Non-pigmented ciliary epithelial cell (primary cell): ENCODE data around the gene TRIM8.
A peak's percentile ranks its signal among the peaks of the same experiment; 100 is the strongest.

ENCODE experiments used
- DNase-seq: peaks from one replicate; pipeline ENCODE4 v3.0.0-alpha.2; 2010; ENCODE audit warnings: low read depth

The TRIM8 gene

DNA sequence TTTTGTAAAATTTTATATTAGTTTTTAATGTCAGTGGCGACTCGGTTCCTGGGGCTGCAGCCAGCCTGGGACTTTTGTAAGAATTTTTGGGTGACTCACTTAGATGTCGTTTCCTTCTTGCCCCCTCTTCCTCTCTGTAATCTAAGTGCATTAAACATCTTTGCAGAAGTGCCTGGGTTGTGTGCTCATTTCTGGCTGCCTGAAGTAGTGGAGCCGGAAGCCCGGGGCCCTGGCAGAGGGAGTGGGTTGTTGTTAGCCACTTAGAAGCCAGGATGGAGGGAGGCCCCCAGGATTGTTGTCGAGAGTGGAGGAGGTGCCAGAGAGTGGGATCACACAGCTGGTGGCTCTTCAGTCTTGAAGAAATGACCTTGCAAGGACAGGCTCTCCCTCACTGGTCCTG, 11.0 kb upstream of the TRIM8 start:
- no peak for DNase-seq

DNA sequence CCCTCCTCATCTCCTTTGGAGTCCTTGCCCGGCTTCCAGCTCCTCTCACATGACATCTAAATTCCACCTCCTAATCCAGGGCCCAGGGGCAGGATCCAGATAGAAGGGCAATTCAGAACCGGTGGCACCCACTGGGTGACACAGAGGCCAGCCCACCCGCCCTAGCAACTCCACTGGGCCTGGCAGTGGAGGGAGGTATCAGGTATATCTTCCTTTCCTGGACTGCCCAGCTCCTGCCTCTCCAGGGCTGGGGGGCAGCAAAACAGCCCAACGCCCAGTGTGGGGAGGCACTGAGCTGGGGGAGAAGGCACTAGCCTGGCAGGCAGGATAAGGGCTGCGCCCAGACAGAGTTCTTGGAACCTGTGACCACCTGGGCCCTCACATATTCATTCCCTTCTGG, 10.4 kb upstream of the TRIM8 start:
- DNase-seq, result no peak

DNA sequence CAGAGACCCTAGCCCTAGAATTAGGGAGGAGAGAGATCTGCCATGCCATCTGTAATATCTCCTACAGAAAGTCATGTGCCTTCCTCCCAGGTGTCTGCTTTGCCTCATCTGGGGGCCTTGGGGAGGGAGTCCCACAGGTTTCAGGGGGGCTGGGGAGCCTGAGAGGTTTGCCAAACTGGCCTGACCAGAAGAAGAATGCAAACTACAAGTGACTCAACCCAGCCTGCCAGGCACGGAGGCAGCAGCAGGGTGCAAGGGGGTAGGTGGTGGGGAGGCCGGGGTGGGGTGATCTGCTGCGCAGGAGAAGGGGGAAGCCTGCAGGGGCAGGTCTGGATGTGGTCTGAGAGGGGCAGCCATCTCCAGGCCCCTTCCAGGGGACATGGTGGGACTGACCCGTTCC, 9.6 kb upstream of the TRIM8 start:
- no peak for DNase-seq

DNA sequence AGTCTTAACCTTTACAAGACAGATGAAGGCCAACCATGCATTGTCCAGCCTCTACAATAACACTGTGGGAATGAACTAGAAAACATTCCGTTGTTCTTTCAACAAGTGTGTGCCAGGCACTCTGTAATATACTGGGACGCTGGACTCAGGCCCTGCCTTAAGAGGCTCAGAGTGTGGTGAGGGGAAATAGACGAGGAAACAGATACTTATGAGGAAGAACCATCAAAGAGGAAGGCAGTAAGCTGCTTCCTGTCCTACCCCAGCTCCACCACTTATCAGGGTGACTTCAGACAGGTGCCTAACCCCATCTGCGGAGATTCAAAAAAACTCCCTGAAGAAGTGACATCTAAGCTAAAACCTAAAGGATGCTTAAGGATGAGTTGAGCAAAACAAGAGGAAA, 8.9 kb upstream of the TRIM8 start:
- no peak for DNase-seq

DNA sequence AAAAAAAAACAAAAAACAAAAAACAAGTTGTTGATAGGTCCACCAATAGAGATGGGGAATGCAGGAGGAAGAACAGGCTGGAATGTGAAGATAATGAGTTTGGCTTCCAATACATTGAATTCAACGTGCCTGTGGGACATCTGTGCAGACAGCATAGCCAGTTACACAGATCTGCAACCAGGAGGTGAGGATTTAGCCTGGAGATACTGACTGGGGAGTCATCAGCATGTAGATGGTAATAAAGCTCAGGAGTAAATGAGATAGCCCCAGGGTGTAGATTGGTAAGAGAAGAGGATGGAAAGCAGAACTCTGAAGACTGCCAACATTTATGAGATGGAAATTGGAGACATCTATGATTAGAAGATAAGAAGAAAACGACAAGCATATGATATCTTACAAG, 4.7 kb upstream of the TRIM8 start:
- DNase-seq, result no peak

GRCh38 chr10:102641402-102641801, 2.9 kb upstream of the TRIM8 start:
- no peak for DNase-seq

GRCh38 chr10:102641880-102642735, 2.2 kb upstream of the TRIM8 start:
- DNase-seq, result peak; percentile 87

GRCh38 chr10:102642736-102643335, 1.4 kb upstream of the TRIM8 start:
- DNase-seq, result no peak

GRCh38 chr10:102643336-102644065, 778 bp upstream of the TRIM8 start:
- no peak for DNase-seq

GRCh38 chr10:102644646-102645387, 538 bp downstream of the TRIM8 start:
- DNase-seq, result no peak

DNA sequence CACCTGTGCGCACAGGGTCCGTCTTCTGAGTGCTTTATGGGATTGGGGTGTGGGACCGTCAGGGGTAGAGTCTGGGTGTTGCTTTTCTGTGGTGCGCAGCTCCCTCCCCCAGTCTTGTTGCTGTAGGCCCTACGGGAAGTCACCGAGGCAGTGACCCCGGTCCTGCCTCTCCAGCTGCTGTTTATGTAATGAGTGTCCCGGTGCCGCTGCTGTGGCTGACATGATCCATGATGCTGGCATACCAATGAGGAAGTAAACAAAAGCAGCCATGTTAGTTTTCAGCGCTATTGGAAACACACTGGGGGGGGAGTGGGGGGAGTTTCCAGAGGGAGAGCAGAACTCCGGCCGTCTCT, 1.1 kb downstream of the TRIM8 start:
- no peak for DNase-seq

- peak; percentile 80 for DNase-seq
Measured at GRCh38 chr10:102645741-102646609, 1.7 kb downstream of the TRIM8 start.

DNA sequence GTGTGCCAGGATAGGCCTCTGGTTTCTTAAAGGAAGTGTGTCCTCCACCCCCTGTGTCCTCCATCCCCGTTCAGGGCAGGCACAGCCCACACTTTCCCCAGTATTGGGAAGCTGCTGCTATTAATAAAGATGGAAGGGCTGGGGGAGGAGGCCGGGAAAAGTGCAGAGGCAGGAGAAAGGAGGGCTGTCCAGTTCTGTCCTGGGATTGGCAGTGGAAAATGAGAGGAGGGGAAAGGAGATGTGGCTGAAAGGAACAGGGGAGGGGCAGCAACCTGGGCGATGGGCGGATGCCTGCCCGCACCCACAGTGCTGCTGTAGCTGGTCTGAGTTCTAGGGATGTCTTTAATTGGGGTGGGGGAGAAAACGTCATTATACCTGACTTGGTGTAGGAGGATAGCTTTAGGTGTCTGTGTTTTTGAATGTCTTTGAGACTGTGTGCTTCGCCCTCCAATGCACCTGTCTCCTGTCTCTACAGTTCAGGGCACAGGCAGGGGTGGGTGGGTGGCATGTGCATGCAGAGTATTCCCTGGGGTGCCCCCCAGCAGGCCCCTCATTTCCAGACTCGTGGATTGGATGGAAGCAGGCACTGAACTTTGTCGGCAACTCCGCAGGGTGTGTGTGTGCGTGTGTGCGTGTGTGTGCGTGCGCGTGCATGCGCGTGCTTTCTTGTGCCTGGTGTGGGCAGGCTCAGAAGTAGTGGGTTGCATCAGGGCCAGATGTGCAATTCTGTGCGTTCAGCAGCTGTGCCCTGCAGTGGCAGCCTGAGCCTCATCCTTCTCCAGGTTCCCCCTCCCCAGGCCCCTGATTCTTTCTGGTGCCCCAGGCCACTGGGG, 2.5 kb downstream of the TRIM8 start:
- no peak for DNase-seq

DNA sequence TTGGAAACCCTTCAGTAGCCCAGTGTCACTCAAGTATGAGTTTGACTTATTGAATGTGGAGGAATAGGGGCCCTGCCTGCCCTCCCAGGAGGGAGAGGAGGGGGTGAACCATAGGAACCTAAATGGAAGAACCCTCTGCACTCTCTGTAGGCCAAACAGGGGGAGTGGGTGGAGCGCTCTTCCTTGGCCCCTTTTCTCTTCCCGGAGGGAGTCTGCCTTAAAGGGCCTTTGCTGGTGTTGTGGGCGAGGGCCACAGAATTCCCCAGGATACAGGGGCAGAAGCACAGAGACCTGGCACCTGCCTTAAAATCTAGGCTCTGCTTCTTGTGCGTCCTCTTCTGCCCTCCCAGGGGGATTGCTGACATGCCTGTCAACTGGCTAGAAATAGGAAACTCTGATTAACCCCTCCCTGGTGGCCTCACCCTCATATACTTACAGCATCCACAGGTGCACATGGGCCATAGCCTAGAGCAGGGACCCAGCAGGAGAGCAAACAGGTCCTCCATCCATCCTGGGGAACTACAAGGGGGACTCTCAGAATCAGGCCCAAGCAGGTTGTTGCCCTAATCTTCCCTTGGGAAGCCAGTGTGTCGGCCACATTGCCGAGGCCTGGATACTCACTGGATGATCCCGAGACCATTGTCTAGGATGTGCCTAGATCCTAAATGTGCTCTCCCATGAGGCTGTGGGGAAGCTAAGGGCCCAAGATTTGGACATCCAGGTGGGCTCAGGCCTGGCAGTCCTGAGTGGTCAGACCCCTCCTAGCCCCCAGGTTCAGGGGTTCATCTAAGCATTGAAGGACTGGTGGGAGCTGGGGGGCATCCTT, 3.4 kb downstream of the TRIM8 start:
- no peak for DNase-seq

GRCh38 chr10:102648269-102648888, 4.1 kb downstream of the TRIM8 start:
- DNase-seq, result no peak

DNA sequence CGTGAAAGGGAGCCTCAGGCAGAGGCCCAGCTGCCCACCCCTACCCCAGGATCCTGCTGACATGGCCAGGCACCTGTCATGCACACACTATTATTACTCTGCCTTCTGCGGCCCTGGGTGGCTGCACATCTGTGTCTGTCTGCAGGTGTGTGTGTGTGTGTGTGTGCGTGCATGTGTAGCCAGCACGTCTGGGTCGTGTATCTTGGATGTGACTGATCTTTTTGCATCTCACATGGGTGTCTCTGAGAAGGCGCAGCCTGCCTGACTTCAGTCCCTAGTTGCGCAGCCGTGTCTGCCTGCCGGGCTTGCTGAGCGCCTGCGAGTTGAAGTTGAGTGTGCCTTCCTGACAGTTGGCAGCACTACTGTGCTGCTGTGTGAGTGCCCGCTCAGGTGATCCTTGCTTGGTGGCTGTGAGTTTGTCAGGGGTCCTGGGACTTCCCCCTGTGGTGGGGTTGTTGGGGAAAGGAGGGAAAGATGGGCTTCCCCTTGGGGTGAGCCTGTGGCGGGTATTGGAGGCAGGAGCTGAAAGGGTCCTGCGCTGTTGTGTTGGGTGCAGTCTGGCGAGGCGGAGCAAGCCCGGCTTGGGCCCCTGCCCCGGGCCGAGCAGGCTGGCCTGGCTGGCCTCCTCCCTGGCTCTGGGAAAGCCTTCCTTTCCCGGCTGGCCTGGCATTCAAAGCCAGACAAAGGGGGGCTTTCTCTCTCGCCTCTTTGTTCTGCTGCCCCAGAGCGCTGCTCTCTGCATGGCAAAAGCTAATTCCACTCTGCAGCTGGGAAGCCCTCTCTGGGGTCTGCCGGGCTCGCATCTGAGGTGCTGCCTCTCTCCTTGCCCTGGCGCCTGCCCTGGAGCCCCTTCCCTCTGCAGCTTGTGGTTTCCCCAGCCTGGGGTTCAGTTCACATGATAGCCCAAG, 4.9 kb downstream of the TRIM8 start:
- no peak for DNase-seq

DNA sequence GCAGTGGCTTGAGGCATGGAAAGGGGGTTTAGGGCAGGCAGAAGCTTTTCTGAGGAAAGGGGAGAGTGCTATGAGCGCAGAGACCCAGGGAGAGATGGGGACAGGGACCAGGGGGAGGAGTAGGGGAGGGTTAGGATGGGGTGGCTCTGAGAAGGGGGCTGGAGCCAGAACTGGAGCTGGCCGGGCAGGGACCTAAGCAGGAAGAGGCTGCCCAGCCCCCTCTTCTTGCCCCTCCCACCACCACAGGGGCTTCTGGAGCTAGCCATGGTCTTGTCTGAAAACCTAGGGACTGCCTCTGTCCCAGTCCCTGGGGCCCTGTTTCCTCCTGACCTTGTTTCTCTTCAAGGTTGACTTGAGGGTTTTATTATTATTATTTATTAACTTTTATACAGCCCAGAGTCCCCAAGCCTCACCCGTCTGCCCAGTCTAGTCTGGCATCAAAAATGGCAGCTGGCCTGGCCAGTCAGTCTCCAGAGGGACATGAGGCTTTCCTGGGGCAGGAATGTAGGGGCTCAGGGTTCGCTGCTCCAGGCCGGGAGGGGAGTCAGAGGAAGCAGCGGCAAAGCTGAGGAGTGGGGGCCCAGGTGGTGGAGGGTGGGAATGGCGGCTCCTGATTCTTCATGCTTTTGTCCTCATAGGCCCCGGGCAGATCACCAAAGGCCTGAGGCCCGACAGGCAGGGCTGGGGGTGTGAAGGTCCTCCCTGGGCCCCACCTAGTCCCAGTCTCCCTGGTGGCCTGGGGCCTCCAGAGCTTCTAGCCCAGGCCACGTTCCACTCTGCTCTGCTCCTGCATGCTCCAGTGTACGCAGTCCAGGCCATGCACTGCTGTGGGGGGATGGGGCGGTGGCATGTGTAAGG, 5.7 kb downstream of the TRIM8 start:
- no peak for DNase-seq
